MM.1S (cell line): Measurements from ENCODE around the gene SCIMP.

Experiments used
- DNase-seq: peaks from one replicate; pipeline ENCODE4 v3.0.0-alpha.2; 2015
- H2AFZ ChIP-seq: fragments of 300-600 bp; sonication (generic); 2 replicates; pipeline ENCODE4 v1.6.0; 2016; ENCODE audit warnings: antibody characterized with exemption, low read length
- H3F3A ChIP-seq: fragments of 300-600 bp; sonication (generic); 2 replicates; pipeline ENCODE4 v1.6.1; 2016; ENCODE audit warnings: mild to moderate bottlenecking, antibody characterized with exemption, low read length, moderate library complexity, mixed read lengths; ENCODE audit not compliant: insufficient read depth
- H3K27ac ChIP-seq: fragments of 300-600 bp; sonication (generic); 2 replicates; pipeline ENCODE4 v1.5.1; 2016; ENCODE audit warnings: mild to moderate bottlenecking, low read length
- H3K27me3 ChIP-seq: fragments of 300-600 bp; sonication (generic); replicated peaks from 2 replicates; pipeline ENCODE4 v1.6.0; 2016; ENCODE audit warnings: low read length; ENCODE audit not compliant: insufficient read depth
- H3K36me3 ChIP-seq: fragments of 300-600 bp; sonication (generic); replicated peaks from 2 replicates; pipeline ENCODE4 v1.6.1; 2016; ENCODE audit warnings: mild to moderate bottlenecking, low read length, mixed read lengths; ENCODE audit not compliant: insufficient read depth
- H3K4me1 ChIP-seq: fragments of 300-600 bp; sonication (generic); 2 replicates; pipeline ENCODE4 v1.6.1; 2016; ENCODE audit warnings: low read length, mixed read lengths
- H3K4me2 ChIP-seq: fragments of 300-600 bp; sonication (generic); 2 replicates; pipeline ENCODE4 v1.6.0; 2016; ENCODE audit warnings: low read depth, low read length
- H3K4me3 ChIP-seq: fragments of 300-600 bp; sonication (generic); 2 replicates; pipeline ENCODE4 v1.5.1; 2016; ENCODE audit warnings: low read length, mixed read lengths
- H3K79me2 ChIP-seq: fragments of 300-600 bp; sonication (generic); 2 replicates; pipeline ENCODE4 v1.6.1; 2016; ENCODE audit warnings: mixed run types, low read length, mixed read lengths
- H3K9ac ChIP-seq: fragments of 300-600 bp; sonication (generic); 2 replicates; pipeline ENCODE4 v1.6.1; 2016; ENCODE audit warnings: low read length, mixed read lengths
- H3K9me2 ChIP-seq: fragments of 300-600 bp; sonication (generic); replicated peaks from 2 replicates; pipeline ENCODE4 v1.6.1; 2016; ENCODE audit warnings: mild to moderate bottlenecking, low read length, mixed read lengths; ENCODE audit not compliant: insufficient read depth
- H3K9me3 ChIP-seq: fragments of 300-600 bp; sonication (generic); replicated peaks from 2 replicates; pipeline ENCODE4 v1.6.1; 2016; ENCODE audit warnings: mild to moderate bottlenecking, low read length, mixed read lengths; ENCODE audit not compliant: insufficient read depth
- H4K20me1 ChIP-seq: fragments of 300-600 bp; sonication (generic); 2 replicates; pipeline ENCODE4 v1.6.1; 2016; ENCODE audit warnings: mild to moderate bottlenecking, low read length, moderate library complexity, mixed read lengths; ENCODE audit not compliant: insufficient read depth
- EZH2 ChIP-seq: fragments of 300-600 bp; sonication (generic); optimal IDR thresholded peaks from 2 replicates; pipeline ENCODE3; 2017; ENCODE audit warnings: low read depth, mild to moderate bottlenecking, antibody characterized with exemption, low read length, mixed read lengths
- EZH2phosphoT487 ChIP-seq: fragments of 300-600 bp; sonication (generic); IDR thresholded peaks from 2 replicates; pipeline ENCODE4 v1.6.1; 2018; ENCODE audit warnings: antibody characterized with exemption, low read length
- TF ChIP-seq, protein P1 (sequence below): fragments of 300-600 bp; sonication (generic); IDR thresholded peaks from 2 replicates; pipeline ENCODE4 v1.5.1; 2016; ENCODE audit warnings: antibody characterized with exemption, low read length, mixed read lengths

SCIMP gene

DNA sequence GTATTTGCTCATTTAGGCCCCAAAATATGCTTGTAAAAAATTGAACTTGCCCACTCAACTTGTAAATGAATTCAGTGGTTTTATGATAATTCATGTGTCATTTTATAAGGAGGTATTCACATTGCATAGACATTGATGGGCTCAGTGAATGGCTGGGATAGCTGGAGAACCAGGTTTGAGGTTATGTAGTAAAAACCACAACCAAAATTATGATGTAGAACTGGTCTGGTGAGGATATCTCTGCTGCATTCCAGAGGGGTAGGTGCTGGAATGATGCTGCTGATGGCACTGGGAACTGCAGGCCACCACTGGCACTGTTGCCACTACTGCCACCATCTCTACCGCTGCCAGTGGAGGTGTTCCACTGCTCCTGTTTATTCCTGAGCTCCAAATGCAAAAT, 25.9 kb upstream of the SCIMP start:
- no peak overlapping the region for H3K27ac ChIP-seq
- no peak for DNase-seq
- no peak overlapping the region for H3K4me3 ChIP-seq
- H3K9ac ChIP-seq, result no peak overlapping the region
- TF ChIP-seq EZH2 (no peak), EZH2phosphoT487 (no peak)
- TF ChIP-seq, protein P1, sequence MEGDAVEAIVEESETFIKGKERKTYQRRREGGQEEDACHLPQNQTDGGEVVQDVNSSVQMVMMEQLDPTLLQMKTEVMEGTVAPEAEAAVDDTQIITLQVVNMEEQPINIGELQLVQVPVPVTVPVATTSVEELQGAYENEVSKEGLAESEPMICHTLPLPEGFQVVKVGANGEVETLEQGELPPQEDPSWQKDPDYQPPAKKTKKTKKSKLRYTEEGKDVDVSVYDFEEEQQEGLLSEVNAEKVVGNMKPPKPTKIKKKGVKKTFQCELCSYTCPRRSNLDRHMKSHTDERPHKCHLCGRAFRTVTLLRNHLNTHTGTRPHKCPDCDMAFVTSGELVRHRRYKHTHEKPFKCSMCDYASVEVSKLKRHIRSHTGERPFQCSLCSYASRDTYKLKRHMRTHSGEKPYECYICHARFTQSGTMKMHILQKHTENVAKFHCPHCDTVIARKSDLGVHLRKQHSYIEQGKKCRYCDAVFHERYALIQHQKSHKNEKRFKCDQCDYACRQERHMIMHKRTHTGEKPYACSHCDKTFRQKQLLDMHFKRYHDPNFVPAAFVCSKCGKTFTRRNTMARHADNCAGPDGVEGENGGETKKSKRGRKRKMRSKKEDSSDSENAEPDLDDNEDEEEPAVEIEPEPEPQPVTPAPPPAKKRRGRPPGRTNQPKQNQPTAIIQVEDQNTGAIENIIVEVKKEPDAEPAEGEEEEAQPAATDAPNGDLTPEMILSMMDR, result no peak
- no peak overlapping the region for H3K4me2 ChIP-seq
- H3F3A ChIP-seq, result no peaks in the 10 kb centered on the region
- no peaks in the 10 kb centered on the region for H3K4me1 ChIP-seq
- H3K9me3 ChIP-seq, result no peaks in the 10 kb centered on the region
- H3K9me2 ChIP-seq, result no peaks in the 10 kb centered on the region
- no peaks in the 10 kb centered on the region for H3K27me3 ChIP-seq
- H2AFZ ChIP-seq, result no peak overlapping the region
- no peaks in the 10 kb centered on the region for H3K79me2 ChIP-seq
- H3K36me3 ChIP-seq, result no peaks in the 10 kb centered on the region
- no peaks in the 10 kb centered on the region for H4K20me1 ChIP-seq

DNA sequence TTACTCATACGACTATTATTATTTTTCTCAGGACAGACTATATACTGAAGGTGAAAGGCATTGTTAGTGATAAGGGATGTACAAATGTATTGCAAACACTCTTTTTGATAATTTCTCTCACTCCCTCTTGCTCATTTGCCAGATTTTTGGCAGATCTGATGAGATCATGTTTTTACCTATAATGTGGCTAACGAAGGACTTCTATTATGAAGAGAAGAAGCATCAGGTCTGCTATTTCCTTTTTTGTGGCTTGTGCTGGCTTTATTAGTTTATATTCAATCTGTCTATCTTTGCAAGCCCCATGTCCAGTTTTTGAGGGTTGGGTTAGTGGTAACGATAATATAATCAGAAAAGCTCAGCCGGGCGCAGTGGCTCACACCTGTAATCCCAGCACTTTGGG, 22.5 kb upstream of the SCIMP start:
- TF ChIP-seq, protein P1, result no peak
- TF ChIP-seq EZH2phosphoT487 (no peak), EZH2 (no peak)
- no peaks in the 10 kb centered on the region for H3K9me3 ChIP-seq

DNA sequence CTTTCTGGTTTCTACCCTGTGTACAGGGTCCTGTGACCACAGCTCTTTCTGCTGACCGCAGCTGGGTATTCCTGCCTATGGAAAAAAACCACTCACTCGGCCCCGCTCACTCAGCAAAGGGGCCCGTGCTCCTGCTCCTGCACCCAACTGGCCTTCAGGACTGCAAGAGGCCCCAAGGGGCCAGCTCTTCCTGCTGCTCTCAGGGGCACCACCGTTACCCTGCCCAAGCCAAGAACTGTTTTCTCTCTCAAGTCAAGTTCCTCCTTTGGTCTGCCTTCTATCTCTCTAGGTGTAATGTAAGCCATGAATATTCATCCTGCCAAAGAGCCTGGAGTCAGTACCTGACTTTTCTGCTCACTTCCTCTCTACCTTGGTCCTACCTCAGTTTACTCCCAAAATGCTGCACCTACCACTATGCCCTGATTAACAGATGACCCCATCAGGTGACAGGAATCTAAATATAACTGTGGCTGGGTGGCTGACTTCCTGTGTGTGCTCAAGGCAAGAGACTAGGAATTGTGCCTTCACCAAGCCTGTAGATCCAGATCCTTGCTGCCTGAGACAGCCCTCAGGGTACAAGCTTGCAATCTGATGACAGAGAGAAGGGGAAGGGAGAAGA, 20.4 kb upstream of the SCIMP start:
- no peak for DNase-seq
- H3K4me3 ChIP-seq, result no peak overlapping the region
- peak overlapping the region; percentile 59 for H2AFZ ChIP-seq
- H3K9me3 ChIP-seq, result no peaks in the 10 kb centered on the region
- H3K4me1 ChIP-seq, result peaks cover 11% of the 10 kb centered on the region
- no peaks in the 10 kb centered on the region for H3F3A ChIP-seq
- no peak overlapping the region for H3K27ac ChIP-seq
- H3K9ac ChIP-seq, result no peak overlapping the region
- H3K9me2 ChIP-seq, result no peaks in the 10 kb centered on the region
- H3K4me2 ChIP-seq, result peak overlapping the region; percentile 29; the same call in 1 of the 2 replicates
- TF ChIP-seq, protein P1, result no peak
- TF ChIP-seq EZH2 (no peak), EZH2phosphoT487 (no peak)
- H4K20me1 ChIP-seq, result no peaks in the 10 kb centered on the region
- H3K27me3 ChIP-seq, result no peaks in the 10 kb centered on the region
- H3K36me3 ChIP-seq, result no peaks in the 10 kb centered on the region
- no peaks in the 10 kb centered on the region for H3K79me2 ChIP-seq

More for the DNA sequence above, 22.5 kb upstream of the SCIMP start:
- no peak overlapping the region for H3K4me3 ChIP-seq
- no peaks in the 10 kb centered on the region for H3K9me2 ChIP-seq
- no peaks in the 10 kb centered on the region for H3F3A ChIP-seq
- no peaks in the 10 kb centered on the region for H3K36me3 ChIP-seq
- no peak overlapping the region for H2AFZ ChIP-seq
- H3K27me3 ChIP-seq, result no peaks in the 10 kb centered on the region
- H3K4me2 ChIP-seq, result no peak overlapping the region
- H3K9ac ChIP-seq, result no peak overlapping the region
- H3K4me1 ChIP-seq, result peaks cover 11% of the 10 kb centered on the region
- no peak overlapping the region for H3K27ac ChIP-seq
- no peaks in the 10 kb centered on the region for H4K20me1 ChIP-seq
- no peaks in the 10 kb centered on the region for H3K79me2 ChIP-seq
- DNase-seq, result no peak
